Head of caudate nucleus (tissue), 42 donors: ENCODE results near the gene KIAA1958.

Experiments
- DNase-seq, 42 donors: peaks; one replicate each; pipeline versions ENCODE4 v3.0.0 to v3.0.0-alpha.2; 2020 to 2021; ENCODE audit warnings: mixed read lengths in 7 of 42
- intact Hi-C: fragments of 100-400 bp; cut with DNase I; formaldehyde crosslinking; loops from one replicate; pipeline ENCODE4 v1.15.0; 2022

Gene KIAA1958

DNA sequence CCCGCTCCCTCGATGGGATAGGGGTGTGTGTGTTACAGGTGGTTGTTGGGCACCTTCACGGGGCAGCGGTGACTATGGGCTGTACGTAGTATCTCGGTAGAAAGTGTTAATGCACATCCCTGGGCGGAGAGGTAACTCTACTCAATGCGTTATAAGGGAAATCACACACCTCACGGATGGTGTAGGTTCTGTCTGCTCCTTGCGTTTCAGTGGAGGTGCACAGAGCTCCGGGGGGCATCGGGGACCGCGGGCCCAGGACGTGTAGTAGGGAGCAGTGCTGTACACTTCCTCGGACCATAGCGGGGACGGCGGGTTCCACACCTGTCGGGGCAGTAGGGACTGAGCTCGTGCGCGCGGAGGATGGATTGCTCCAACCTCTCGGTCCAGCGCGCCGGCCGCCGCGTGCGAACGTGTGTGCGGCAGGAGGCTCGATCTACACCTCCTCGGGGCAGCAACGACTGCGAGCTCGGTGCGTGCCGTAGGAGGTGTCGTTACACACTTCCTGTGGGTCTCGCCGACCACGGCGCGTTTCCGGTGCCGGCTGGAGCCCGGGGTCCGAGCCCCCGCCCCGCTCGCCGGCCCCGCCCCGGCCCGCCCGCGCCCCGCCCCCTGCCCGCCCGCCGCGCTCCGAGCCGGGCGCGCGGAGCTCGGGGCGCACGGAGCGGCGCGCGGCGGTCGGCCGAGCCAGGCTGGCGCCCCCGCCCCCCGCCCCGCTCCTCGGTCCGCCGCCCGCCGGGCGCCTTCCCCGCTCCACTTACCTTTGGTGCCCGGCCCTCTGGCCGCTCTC is at the start of gene KIAA1958:
Gene KIAA1958, plus strand, starts transcription at position 607 of the 787 bp plus-strand sequence. CDS start 87,254 bp downstream, outside the sequence.
- intact Hi-C loops, result loop anchor here (10.0 kb wide), 1 partner anchor 112 kb away; no protein-coding TSS in a partner anchor
- DNase-seq, result peak; percentile 26 to 89 (median 78)

GRCh38 chr9:112437406-112437805 is 49.2 kb upstream of the KIAA1958 start:
- intact Hi-C loops, result no loop called here
- no peak for DNase-seq

GRCh38 chr9:112439171-112439570 is 47.5 kb upstream of the KIAA1958 start:
- no peak for DNase-seq
- intact Hi-C loops, result no loop called here

DNA sequence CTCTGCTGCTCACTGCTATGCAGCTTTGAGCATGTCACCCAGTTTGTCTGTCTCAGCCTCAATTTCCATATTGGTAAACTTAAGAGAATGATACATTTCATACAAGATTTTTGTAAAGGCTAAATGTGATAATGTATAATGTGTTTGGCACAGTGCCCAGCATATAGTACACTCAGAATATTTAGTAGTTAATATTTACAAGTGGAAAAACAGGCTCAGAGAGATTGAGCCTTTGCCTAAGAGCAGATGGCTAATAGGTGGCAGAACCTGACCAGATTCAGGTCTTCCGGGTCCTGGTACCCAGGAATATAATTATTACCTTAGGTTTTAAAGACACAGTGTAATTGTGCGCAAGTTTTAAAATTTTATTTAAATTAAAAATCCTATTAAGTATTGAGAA is 46.8 kb upstream of the KIAA1958 start:
- intact Hi-C loops, result no loop called here
- no peak for DNase-seq

- peak in 32 of 42 donors; percentile 11 to 68 (median 32) for DNase-seq
These were observed 43.4 kb upstream of the KIAA1958 start for GRCh38 chr9:112443200-112443599.

DNA sequence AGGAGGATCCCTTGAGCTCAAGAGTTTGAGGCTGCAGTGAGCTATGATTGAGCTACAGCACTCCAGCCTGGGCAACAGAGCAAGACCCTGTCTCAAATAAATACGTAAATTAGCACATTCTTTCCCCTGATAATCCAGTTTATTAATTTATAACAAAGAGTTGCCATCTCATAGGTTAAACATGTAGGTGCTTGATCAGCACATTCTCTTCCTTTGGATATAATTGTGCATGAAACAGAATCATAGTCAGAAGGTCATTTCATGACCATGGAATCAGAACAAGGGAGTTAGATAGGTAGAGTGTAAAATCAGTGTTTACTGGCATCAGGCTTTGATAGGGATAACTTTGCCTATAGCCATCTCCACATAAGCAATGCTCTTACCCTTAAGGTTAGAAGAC is 43.0 kb upstream of the KIAA1958 start:
- no peak for DNase-seq
- intact Hi-C loops, result no loop called here

More at GRCh38 chr9:112443200-112443599, 43.4 kb upstream of the KIAA1958 start:
- intact Hi-C loops, result no loop called here

DNA sequence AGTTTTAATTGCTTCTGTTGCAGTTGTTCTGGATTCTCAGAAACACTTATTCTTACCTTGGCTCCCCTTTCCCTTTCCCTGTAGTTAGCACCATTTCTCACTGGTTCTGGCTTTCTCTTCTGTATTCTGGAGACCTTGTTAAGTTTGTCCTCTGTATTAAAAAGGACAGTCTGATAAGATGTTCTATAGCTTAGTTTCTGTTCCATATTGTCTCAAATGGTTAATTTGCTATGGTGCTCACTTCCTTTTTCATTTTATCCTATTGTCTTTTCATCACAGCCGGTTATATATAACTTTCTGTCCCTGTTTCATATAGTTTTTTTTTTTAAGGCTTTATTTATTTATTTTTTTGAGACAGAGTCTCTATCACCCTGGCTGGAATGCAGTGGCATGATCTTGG is 41.4 kb upstream of the KIAA1958 start:
- no peak for DNase-seq
- intact Hi-C loops, result no loop called here

DNA sequence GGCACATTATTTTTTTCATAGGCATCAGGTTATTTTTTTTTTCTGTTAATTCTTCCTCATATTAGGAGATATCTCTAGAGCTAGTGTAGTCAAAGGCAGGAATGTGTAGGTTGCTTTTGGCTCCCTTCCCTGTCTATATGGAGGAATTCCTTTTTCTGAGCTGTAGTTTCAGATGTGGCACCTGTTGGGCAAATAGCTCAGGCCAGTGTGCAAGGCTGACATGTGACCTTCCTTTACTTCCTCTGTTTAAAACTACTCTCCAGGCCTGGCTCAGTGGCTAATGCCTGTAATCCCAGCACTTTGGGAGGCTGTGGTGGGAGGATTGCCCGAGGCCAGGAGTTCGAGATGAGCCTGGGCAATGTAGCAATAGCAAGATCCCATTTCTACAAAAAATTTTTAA is 40.5 kb upstream of the KIAA1958 start:
- DNase-seq, result no peak
- intact Hi-C loops, result no loop called here

GRCh38 chr9:112446526-112446925 is 40.1 kb upstream of the KIAA1958 start:
- no peak for DNase-seq
- intact Hi-C loops, result no loop called here

DNA sequence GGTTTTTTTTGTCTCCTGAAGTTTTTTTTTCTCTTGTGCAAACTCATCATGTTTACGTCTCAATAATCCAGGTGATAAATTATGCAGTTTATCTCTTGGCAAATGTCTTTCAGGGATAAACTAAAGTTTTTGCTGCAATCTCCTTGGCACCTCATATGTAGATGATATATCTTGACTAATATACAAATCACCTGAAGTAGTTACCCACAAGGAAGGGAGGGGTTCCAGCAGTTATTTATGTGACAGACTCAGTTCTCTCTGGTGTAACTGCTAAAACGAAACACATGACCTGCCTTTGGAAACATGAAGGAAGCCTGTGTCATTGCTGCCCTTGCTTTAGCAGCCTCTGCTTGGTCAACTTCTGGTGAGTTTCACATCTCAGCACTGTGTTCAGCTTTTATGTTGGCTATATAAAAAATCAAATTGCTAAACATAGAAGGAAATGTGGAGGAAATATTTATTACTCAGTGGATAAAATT is 39.3 kb upstream of the KIAA1958 start:
- intact Hi-C loops, result no loop called here
- no peak for DNase-seq

DNA sequence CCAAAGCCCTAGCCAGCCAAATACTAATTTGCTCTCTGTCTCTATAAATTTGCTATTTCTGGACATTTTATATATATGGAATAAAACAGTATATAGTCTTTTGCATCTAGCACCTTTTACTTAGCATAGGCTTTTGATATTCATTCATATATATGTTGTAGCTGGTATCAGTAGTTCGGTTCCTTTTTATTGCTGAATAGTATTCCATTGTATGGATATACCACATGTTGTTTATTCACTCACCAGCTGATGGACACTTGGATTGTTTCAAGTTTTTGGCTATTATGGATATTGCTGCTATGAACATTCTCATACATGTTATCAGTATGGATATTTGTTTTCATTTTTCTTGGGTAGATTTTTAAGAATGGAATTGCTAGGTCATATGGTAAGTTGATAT is 23.8 kb upstream of the KIAA1958 start:
- DNase-seq, result no peak
- intact Hi-C loops, result no loop called here

DNA sequence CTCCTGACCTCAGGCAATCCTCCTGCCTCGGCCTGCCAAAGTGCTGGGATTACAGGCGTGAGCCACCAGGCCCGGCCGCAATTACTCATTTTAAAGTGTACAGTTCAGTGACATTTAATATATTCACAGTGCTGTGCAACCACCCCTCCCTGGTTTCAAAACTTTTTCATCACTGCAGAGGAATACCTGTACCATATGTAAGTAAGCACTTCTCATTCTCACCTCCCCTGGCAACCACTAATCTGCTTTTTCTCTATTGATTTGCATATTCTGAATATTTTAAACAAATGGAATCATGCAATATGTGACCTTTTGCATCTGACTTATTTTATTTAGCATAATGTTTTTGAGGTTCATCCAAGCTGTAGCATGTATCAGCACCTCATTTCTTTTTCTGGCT is 21.3 kb upstream of the KIAA1958 start:
- no peak for DNase-seq
- intact Hi-C loops, result no loop called here

GRCh38 chr9:112472996-112473395 is 13.6 kb upstream of the KIAA1958 start:
- DNase-seq, result no peak
- intact Hi-C loops, result no loop called here

- DNase-seq, result no peak
- intact Hi-C loops, result no loop called here
These were observed 12.6 kb upstream of the KIAA1958 start for GRCh38 chr9:112473986-112474385.

DNA sequence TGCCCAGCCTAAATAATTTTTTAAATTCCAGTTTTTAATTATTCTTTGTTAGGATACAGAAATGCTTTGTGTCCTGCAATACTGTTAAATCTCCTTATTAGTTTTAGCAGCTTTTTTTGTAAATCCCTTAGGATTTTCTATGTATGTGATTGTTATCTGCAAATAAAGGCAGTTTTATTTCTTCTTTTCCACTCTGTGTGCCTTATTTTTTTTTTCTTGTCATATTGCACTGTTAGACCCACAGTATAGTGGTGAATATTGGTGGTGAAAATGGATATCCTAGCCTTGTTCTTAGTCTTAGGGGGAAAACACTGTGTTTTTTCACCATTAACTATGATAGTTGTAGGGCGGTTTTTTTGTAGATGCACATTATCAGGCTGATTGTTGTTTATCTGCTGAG is 11.3 kb upstream of the KIAA1958 start:
- intact Hi-C loops, result no loop called here

GRCh38 chr9:112477330-112477729 is 9.3 kb upstream of the KIAA1958 start:
- no peak for DNase-seq
- intact Hi-C loops, result no loop called here

More for the DNA sequence above, 11.3 kb upstream of the KIAA1958 start:
- DNase-seq, result no peak

- intact Hi-C loops, result no loop called here
These were observed 7.4 kb upstream of the KIAA1958 start for GRCh38 chr9:112479221-112479620.

GRCh38 chr9:112484607-112485006 is 2.0 kb upstream of the KIAA1958 start:
- DNase-seq, result no peak
- intact Hi-C loops, result loop anchor here (10.0 kb wide), 1 partner anchor 110 kb away; no protein-coding TSS in a partner anchor

More at GRCh38 chr9:112479221-112479620, 7.4 kb upstream of the KIAA1958 start:
- no peak for DNase-seq

GRCh38 chr9:112485574-112485973 is 1.1 kb upstream of the KIAA1958 start:
- DNase-seq, result no peak
- intact Hi-C loops, result loop anchor here (10.0 kb wide), 1 partner anchor 111 kb away; no protein-coding TSS in a partner anchor

DNA sequence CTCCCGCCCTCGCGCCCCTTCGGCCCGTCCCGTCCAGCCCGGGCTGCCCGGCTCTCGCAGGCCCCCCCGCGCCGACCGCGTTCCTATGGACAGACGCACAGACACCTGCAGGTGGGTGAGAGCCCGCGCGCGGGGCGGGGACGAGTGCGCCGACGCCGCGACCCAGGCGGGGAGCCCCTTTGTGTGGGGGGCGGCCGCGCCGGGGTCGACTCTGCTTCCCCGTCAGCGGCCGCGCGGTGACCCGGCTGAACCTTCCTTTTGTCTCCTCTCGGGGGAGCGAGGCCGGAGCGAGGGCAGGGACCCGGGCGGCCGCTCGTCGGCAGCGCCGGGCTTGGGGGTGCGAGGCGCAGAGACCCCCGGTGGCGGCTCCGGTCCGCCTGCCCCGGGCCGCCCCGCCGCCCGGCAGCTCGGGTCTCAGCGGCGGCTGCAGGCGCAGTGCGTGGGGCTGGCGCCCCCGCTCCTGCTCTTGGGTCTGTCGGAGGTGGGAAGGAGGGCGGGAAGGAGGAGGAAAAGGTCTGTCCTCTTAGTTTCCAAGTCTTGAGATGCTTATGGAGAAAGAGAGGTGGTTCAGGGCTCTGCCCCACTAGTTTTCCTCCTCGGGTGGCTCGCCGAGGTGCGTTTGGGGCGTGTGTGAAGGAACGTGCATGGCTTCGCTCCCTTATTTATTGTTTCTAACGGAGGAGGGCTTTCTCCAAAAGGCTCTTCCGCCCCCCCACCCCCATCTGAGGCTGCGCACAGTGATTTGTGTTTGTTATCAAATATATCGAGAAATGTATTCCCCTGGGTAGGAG is 576 bp downstream of the KIAA1958 start:
- DNase-seq, result peak in 41 of 42 donors; percentile 28 to 81 (median 57)
- intact Hi-C loops, result loop anchor here (10.0 kb wide), 1 partner anchor 112 kb away; no protein-coding TSS in a partner anchor
